ENCODE results near the gene EIF4B. TPM values are rescaled to one million over a fixed set of nuclear protein-coding genes. Genes with fewer than 3 reads are reported as not detected.

The EIF4B gene
- total and polyA plus RNA-seq, 2 of the 13 experiments (the other 11 are each of a cell fraction or from before 2014, with no cell fraction given) = 416 to 548 TPM

GRCh38 chr12:53051058-53051880 lies 45.0 kb downstream of the EIF4B start (continued):
- peak; percentile 59; the same call in 1 of the 2 replicates for TF ChIP-seq ARID5B (CRISPR knock-in tag; IDR thresholded peaks at IDR 0.05)
- TF ChIP-seq PRDM15 (CRISPR knock-in tag; IDR thresholded peaks at IDR 0.05) = no peak
- no peak for TF ChIP-seq ZFYVE20 (CRISPR knock-in tag; IDR thresholded peaks at IDR 0.05; ENCODE audit: borderline replicate concordance, low read depth)
- TF ChIP-seq, protein P1, sequence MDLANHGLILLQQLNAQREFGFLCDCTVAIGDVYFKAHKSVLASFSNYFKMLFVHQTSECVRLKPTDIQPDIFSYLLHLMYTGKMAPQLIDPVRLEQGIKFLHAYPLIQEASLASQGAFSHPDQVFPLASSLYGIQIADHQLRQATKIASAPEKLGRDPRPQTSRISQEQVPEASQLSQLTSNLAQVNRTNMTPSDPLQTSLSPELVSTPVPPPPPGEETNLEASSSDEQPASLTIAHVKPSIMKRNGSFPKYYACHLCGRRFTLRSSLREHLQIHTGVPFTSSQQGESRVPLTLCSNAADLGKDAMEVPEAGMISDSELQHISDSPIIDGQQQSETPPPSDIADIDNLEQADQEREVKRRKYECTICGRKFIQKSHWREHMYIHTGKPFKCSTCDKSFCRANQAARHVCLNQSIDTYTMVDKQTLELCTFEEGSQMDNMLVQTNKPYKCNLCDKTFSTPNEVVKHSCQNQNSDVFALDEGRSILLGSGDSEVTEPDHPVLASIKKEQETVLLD (CRISPR knock-in tag; IDR thresholded peaks at IDR 0.05; ENCODE audit: low read depth) = no peak
- TF ChIP-seq MAF1 (CRISPR knock-in tag; IDR thresholded peaks at IDR 0.05; ENCODE audit: borderline replicate concordance) = no peak
- TF ChIP-seq SP1 (IDR thresholded peaks at IDR 0.05) = no peak
- no peak for TF ChIP-seq SP1 (CRISPR knock-in tag; IDR thresholded peaks at IDR 0.05)
- no peak for TF ChIP-seq ZNF713 (CRISPR knock-in tag; IDR thresholded peaks at IDR 0.05)
- peak; percentile 70 for TF ChIP-seq SPEN (CRISPR knock-in tag; IDR thresholded peaks at IDR 0.05; ENCODE audit: low read depth)
- TF ChIP-seq PAXIP1 (CRISPR knock-in tag; conservative IDR thresholded peaks at IDR 0.05) = peak; percentile 86
- peak; percentile 66 for TF ChIP-seq ZNF883 (CRISPR knock-in tag; IDR thresholded peaks at IDR 0.05; ENCODE audit: not compliant biosample characterization)
- TF ChIP-seq TCF7 (IDR thresholded peaks at IDR 0.05; ENCODE audit: low read depth) = no peak
- TF ChIP-seq POLR2G (IDR thresholded peaks at IDR 0.05; ENCODE audit: low read depth, low read length) = peak; percentile 66; the same call in 1 of the 2 replicates
- TF ChIP-seq CCDC6 (CRISPR knock-in tag; IDR thresholded peaks at IDR 0.05) = peak; percentile 34; the same call in 1 of the 2 replicates
- peak; percentile 50; the same call in 1 of the 2 replicates for TF ChIP-seq SMYD3 (CRISPR knock-in tag; IDR thresholded peaks at IDR 0.05)
- no peak for TF ChIP-seq CBX1 (IDR thresholded peaks at IDR 0.05; ENCODE audit: low read depth)
